ENCODE measurements around the gene XXYLT1.

- TF ChIP-seq CTCF (conservative IDR thresholded peaks at IDR 0.05; ENCODE audit: low read length) (no peak), EZH2phosphoT487 (IDR thresholded peaks at IDR 0.05; ENCODE audit: borderline replicate concordance, low read depth, low read length) (no peak)
Observed at GRCh38 chr3:195044411-195044810, 226.5 kb downstream of the XXYLT1 start.

Measured in OCI-LY7 (cell line).